ENCODE measurements around the gene UBXN1.

DNA sequence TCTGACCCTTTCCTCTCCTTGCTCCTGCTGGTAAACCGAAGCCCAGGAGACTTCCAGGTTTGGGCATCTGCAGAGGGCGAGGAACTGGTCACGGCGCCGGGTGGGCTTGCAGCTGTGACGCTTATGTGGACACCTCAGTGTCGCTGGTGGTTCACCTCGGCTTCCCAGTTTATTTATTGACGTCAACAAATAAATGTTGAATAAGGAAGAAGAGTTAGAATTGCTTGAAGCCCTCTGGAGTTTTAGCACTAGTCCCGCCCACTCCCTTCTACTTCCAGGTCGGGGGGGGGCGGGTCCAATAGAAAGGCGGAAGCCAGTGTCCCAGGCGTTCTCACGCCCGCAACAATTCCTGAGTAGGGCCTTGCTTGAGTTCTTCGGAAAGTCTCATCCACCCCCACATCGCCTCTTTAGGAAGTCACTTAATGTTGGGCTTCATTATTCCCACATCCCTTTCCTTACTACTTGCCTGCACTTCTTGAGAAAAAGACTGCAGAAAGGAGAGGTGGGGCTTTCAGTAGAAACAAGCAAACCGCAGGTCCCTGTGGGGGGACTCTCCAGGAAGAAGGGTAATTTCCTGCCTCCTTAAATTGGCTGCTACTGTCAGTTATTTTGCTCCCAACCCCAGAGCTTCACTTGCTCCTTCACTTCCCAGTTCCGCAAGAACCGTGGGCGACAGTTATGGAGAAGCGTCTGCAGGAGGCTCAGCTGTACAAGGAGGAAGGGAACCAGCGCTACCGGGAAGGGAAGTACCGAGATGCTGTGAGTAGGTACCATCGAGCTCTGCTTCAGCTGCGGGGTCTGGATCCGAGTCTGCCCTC lies 49.5 kb upstream of the UBXN1 start, which contains the start of gene TTC9C:
- TF ChIP-seq, protein P1, sequence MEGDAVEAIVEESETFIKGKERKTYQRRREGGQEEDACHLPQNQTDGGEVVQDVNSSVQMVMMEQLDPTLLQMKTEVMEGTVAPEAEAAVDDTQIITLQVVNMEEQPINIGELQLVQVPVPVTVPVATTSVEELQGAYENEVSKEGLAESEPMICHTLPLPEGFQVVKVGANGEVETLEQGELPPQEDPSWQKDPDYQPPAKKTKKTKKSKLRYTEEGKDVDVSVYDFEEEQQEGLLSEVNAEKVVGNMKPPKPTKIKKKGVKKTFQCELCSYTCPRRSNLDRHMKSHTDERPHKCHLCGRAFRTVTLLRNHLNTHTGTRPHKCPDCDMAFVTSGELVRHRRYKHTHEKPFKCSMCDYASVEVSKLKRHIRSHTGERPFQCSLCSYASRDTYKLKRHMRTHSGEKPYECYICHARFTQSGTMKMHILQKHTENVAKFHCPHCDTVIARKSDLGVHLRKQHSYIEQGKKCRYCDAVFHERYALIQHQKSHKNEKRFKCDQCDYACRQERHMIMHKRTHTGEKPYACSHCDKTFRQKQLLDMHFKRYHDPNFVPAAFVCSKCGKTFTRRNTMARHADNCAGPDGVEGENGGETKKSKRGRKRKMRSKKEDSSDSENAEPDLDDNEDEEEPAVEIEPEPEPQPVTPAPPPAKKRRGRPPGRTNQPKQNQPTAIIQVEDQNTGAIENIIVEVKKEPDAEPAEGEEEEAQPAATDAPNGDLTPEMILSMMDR (IDR thresholded peaks at IDR 0.05; ENCODE audit: poor library complexity) = no peak
- no peak for TF ChIP-seq EZH2 (IDR thresholded peaks at IDR 0.05; ENCODE audit: borderline replicate concordance)
- TF ChIP-seq EZH2phosphoT487 (IDR thresholded peaks at IDR 0.05; ENCODE audit: low read depth, severe bottlenecking, unreplicated experiment) = no peak
